Liver (tissue), 2 donors: ENCODE measurements around the gene KRT84.

Experiments used
- FOXA1 ChIP-seq: IDR thresholded peaks from 2 replicates; pipeline ENCODE4 v1.6.1; 2016; ENCODE audit warnings: antibody characterized with exemption
- RAD21 ChIP-seq, 2 donors: IDR thresholded peaks; 2 replicates each; pipeline ENCODE4 v1.6.1; 2016; ENCODE audit warnings: antibody characterized with exemption in 2 of 2, mild to moderate bottlenecking in 2 of 2
- SP1 ChIP-seq: IDR thresholded peaks from 2 replicates; pipeline ENCODE4 v1.6.1; 2018; ENCODE audit warnings: antibody characterized with exemption, mild to moderate bottlenecking
- YY1 ChIP-seq: IDR thresholded peaks from 2 replicates; pipeline ENCODE4 v1.6.1; 2016; ENCODE audit warnings: antibody characterized with exemption, mild to moderate bottlenecking
- donor health status: healthy.

DNA sequence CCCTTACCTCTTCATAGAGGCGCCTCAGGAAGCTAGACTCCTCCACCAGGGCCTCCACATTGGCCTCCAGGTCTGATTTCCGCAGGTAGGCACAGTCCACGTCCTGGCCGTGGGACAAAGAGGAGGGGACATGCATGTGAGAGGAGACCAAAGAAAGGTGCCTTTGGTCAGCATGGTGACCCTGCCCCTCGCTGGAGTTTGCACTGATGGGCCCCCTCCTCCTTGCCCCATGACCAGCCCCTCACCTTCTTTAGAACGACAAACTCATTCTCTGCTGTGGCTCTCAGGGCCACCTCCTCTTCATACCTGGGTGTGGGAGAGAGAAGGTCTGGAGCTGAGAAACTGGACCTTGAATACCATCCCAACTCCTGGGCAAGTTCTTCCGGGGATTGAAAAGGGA lies 21.4 kb downstream of the KRT84 start:
- TF ChIP-seq RAD21 (IDR thresholded peaks at IDR 0.05) (no peak), FOXA1 (no peak), YY1 (no peak), SP1 (no peak)
